Activated naive CD8-positive, alpha-beta T cell treated with anti-CD3 and anti-CD28 coated beads for 36 hours (primary cell): Measurements from ENCODE around the gene DSCAM. TPM values are rescaled to one million over a fixed set of nuclear protein-coding genes. Genes with fewer than 3 reads are reported as not detected.

ENCODE experiments used
- DNase-seq: peaks from one replicate; pipeline ENCODE4 v3.0.0; 2021
- H3K27ac Mint-ChIP-seq: one replicate; pipeline ENCODE4 v1.8.0; 2022; ENCODE audit warnings: mild to moderate bottlenecking, moderate library complexity, mixed read lengths
- H3K27me3 Mint-ChIP-seq: one replicate; pipeline ENCODE4 v1.8.0; 2022; ENCODE audit warnings: mild to moderate bottlenecking, mixed read lengths
- H3K36me3 Mint-ChIP-seq: one replicate; pipeline ENCODE4 v1.8.0; 2021; ENCODE audit warnings: mild to moderate bottlenecking, mixed read lengths
- H3K4me1 Mint-ChIP-seq: one replicate; pipeline ENCODE4 v1.8.0; 2021; ENCODE audit warnings: mixed read lengths
- H3K4me3 Mint-ChIP-seq: one replicate; pipeline ENCODE4 v1.8.0; 2022; ENCODE audit warnings: mild to moderate bottlenecking, moderate library complexity, mixed read lengths
- H3K9me3 Mint-ChIP-seq: one replicate; pipeline ENCODE4 v1.8.0; 2022; ENCODE audit warnings: mixed read lengths
- total RNA-seq, 2 experiments: library from RNA; stranded (reverse); gene quantifications; one replicate each; pipeline ENCODE4 v1.2.3, GENCODE V29; 2021

DSCAM gene
- total RNA-seq, 2 experiments from 2014 or later = not detected

DNA sequence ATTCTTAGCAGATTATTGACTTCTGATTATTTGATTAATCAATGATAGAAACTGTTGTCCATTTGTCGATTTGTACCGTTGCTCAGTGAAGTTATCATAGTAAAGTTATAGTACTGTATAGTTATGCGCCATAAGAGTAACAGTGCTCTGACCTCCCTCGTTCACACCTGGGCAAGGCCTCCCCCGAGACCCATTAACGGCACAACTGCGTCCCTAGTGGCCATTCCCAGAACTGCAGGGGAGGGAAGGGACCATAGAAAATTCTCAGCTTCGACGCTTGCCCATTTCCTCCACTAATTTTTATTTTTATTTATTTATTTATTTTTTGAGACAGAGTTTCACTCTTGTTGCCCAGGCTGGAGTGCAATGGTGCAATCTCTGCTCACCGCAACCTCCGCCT is 334.4 kb downstream of the DSCAM start:
- Mint-ChIP-seq H3K9me3 (no peaks in the 10 kb centered on the region), H3K27ac (no peak overlapping the region), H3K4me3 (no peak overlapping the region), H3K27me3 (peaks cover 3% of the 10 kb centered on the region), H3K4me1 (no peaks in the 10 kb centered on the region), H3K36me3 (no peaks in the 10 kb centered on the region)
- DNase-seq = peak; percentile 3

DNA sequence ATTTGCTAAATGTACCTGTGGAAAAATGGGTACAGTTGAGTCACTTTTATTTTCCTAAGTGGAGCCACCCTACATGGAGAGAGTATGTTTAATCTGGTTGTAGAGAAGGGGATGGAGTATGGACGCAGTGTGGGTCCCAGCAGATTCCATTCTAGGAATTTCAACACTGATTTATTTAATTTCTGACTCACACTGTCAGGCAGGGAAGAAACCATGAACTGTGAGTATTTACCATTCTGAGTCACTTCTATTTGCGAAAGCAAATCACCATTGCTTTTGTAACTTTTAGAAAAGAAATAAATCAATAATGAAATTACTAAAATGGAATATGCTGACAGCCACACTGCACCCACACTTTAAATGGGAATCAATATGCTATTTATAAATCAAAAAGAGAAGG is 339.0 kb downstream of the DSCAM start:
- peaks cover 2% of the 10 kb centered on the region for H3K4me1 Mint-ChIP-seq

DNA sequence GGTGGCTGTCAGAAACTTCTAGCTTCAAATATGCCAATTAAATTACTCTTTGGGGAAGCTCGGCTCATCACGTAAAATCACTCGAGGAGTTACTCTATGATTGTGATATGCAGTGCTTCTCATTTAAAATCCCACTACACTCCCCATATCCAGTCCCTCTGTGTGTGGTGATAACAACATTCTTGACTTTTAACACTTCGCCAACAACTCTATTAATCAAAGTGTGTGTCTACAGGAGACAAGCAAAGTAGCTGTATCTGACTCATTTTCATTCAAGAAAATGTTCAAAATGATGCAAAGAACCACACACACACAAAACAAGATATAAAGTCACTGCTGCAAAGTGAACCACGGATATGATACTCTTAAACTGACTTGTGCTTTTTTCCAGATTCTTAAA is 341.3 kb downstream of the DSCAM start:
- Mint-ChIP-seq H3K4me1 (peaks cover 2% of the 10 kb centered on the region), H3K27me3 (peaks cover 4% of the 10 kb centered on the region), H3K36me3 (no peaks in the 10 kb centered on the region), H3K9me3 (no peaks in the 10 kb centered on the region), H3K4me3 (no peak overlapping the region), H3K27ac (no peak overlapping the region)
- no peak for DNase-seq

More for the DNA sequence above, 339.0 kb downstream of the DSCAM start:
- no peaks in the 10 kb centered on the region for H3K9me3 Mint-ChIP-seq
- no peaks in the 10 kb centered on the region for H3K36me3 Mint-ChIP-seq
- peaks cover 4% of the 10 kb centered on the region for H3K27me3 Mint-ChIP-seq
- no peak overlapping the region for H3K4me3 Mint-ChIP-seq
- no peak overlapping the region for H3K27ac Mint-ChIP-seq
- DNase-seq = no peak

DNA sequence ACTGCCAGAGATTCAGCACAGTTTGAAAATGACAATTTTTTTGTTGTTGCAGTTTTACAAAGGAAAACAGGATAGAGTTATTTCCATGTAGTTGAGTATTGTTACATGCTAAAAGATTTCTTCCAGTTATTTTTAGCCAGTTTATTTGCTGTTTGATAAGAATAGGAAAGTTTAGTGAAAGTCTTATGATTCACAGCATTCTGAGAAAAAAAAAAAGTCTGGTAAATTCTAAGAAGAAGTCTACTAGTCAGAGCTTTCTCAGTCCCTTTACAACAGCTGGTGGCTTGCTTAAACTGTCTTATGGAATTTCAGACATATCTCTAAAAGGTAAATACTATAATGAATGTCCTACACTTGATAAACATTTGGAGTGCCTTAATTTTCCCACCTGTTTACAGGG is 341.7 kb downstream of the DSCAM start:
- no peaks in the 10 kb centered on the region for H3K36me3 Mint-ChIP-seq
- H3K9me3 Mint-ChIP-seq = no peaks in the 10 kb centered on the region
- H3K4me1 Mint-ChIP-seq = peaks cover 2% of the 10 kb centered on the region
- peaks cover 4% of the 10 kb centered on the region for H3K27me3 Mint-ChIP-seq
- H3K27ac Mint-ChIP-seq = no peak overlapping the region
- H3K4me3 Mint-ChIP-seq = no peak overlapping the region
- DNase-seq = no peak

DNA sequence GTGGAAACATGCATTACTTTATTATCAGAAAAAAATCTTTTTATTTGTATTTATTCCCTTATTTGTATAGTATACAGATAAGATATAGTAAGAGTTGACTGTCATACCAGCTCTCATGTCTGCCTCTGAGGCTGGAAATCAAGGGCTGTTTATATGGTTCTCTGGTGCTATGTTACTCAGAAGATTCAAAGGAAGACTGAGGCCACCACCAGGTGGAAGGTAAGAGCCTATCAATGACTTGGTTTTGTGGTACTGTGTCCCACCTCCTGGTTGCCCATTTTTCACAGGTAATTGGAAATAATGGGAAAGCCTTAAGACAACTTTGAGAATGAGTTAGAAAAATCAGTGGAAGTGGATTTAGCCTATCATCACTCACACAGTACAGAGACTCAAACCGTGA is 342.1 kb downstream of the DSCAM start:
- Mint-ChIP-seq H3K4me1 (peaks cover 2% of the 10 kb centered on the region), H3K27ac (no peak overlapping the region), H3K4me3 (no peak overlapping the region), H3K9me3 (no peaks in the 10 kb centered on the region), H3K27me3 (peaks cover 4% of the 10 kb centered on the region), H3K36me3 (no peaks in the 10 kb centered on the region)
- DNase-seq = no peak

DNA sequence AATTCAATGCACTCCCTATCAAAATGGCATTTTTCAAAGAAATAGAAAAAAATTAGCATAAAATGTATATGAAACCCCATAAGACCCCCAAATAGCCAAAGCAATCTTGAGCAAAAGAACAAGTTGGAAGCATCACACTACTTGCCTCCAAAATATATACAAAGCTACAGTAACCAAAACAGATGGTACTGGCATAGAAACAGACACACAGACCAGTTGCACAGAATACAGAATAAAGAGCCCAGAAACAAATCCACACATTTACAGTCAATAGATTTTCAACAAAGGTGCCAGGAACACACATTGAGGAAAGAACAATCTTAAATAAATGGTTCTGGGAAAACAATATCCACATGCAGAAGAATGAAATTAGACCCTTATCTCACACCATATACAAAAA is 350.8 kb downstream of the DSCAM start:
- Mint-ChIP-seq H3K9me3 (peaks cover 22% of the 10 kb centered on the region), H3K4me1 (no peaks in the 10 kb centered on the region), H3K27me3 (peaks cover 6% of the 10 kb centered on the region), H3K27ac (no peak overlapping the region), H3K4me3 (no peak overlapping the region), H3K36me3 (no peaks in the 10 kb centered on the region)
- DNase-seq = no peak

DNA sequence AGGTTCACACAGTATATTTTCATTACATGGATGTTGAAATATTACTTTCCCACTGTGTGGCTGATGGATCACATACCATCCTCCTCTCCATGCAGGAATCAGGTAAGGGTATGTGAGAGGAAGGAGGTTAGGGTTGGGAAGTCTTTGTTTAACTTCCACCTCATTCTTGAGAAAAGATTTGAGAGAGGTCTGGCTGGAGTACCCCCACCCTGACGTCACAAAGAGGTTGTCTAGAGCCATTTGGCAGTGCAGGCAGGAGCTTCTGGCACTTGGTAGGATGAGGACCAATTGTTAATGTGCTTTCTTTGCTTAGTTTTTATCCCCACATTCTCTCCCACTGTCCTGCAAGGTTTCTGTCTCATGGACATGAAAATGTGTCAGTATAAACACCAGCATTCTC is 356.6 kb downstream of the DSCAM start:
- Mint-ChIP-seq H3K4me3 (no peak overlapping the region), H3K36me3 (no peaks in the 10 kb centered on the region), H3K9me3 (peaks cover 23% of the 10 kb centered on the region), H3K27ac (no peak overlapping the region), H3K4me1 (no peaks in the 10 kb centered on the region), H3K27me3 (peaks cover 6% of the 10 kb centered on the region)
- no peak for DNase-seq

DNA sequence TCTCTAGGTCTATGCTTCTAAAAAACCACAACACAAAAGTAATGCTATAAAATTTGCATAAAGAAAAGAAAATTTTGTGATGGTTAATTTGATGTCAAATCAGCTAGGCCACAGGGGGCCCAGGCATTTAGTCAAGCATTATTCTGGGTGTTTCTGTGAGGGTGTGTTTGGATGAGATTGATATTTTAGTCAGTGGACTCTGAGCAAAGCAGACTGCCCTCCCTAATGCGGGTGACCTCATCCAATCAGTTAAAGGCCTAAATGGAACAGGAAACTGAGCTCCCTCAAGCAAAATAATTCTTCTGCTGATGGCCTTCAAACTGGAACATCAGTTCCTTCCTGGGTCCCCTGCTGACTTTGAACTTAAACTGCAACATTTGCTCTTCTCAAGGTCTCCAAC is 358.0 kb downstream of the DSCAM start:
- Mint-ChIP-seq H3K27me3 (peaks cover 3% of the 10 kb centered on the region), H3K4me3 (no peak overlapping the region), H3K4me1 (no peaks in the 10 kb centered on the region), H3K9me3 (peaks cover 19% of the 10 kb centered on the region), H3K27ac (no peak overlapping the region), H3K36me3 (no peaks in the 10 kb centered on the region)
- DNase-seq = no peak

DNA sequence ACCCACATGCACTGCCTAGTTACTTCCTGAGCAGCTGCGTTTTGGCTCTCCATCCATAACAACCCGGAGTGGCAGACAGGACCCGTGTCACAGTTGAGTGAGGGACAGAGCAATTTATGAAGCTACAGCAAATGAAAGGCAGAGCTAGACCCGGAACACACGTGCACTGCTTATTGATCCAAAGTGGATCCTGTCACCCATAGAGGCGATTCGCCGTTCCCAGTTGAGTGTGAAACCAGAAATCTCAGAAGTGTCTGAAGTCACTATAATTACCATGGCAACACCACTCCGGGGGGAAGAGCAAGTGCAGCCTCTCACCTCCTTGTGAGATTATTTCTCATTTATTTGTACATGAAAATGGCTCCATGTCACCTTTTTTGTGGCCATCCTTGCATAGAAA is 365.2 kb downstream of the DSCAM start:
- no peaks in the 10 kb centered on the region for H3K27me3 Mint-ChIP-seq
- H3K9me3 Mint-ChIP-seq = peaks cover 3% of the 10 kb centered on the region
- peaks cover 2% of the 10 kb centered on the region for H3K4me1 Mint-ChIP-seq
- H3K4me3 Mint-ChIP-seq = no peak overlapping the region
- no peak for DNase-seq
- no peak overlapping the region for H3K27ac Mint-ChIP-seq
- no peaks in the 10 kb centered on the region for H3K36me3 Mint-ChIP-seq

DNA sequence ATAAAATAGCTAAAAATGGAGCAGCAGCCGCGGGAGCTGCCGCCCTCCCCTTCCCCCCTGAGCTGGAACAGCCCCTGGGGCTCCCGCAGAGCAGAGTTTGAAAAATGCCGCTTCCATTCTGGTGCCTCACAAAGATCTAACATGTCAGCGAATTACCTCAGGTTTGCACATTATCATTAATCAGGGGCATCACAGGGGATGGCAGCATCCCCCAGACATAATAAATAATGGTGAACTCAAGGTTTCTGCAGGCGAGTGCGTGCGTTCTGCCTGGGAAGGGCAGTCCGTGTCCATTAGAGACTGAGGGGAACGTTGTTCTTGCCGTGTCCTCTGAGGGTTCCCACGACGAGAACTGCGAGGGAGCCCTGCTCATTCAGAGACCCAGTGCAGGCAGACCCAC is 372.4 kb downstream of the DSCAM start:
- Mint-ChIP-seq H3K27ac (no peak overlapping the region), H3K27me3 (peaks cover 5% of the 10 kb centered on the region), H3K4me3 (no peak overlapping the region), H3K36me3 (no peaks in the 10 kb centered on the region), H3K4me1 (peaks cover 2% of the 10 kb centered on the region), H3K9me3 (peaks cover 2% of the 10 kb centered on the region)
- no peak for DNase-seq

DNA sequence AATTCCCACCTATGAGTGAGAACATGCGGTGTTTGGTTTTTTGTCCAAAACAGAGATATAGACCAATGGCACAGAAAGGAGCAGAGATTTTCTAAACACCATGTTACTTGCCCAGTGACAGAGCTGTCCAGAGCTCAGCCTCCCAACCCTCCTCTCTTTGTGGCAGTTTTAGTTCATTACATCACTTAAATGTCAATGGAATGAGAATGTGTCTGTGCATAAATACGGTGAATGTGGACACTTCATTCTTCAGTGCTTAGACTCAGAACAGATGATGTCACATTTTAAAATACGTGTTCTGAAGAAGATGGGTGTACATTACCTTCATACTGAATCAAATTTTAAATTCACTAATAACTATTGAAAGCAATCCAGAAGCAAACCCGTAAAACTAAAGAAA is 374.9 kb downstream of the DSCAM start:
- no peak overlapping the region for H3K4me3 Mint-ChIP-seq
- no peaks in the 10 kb centered on the region for H3K36me3 Mint-ChIP-seq
- peaks cover 5% of the 10 kb centered on the region for H3K27me3 Mint-ChIP-seq
- H3K27ac Mint-ChIP-seq = no peak overlapping the region
- H3K9me3 Mint-ChIP-seq = no peaks in the 10 kb centered on the region
- no peak for DNase-seq
- peaks cover under 1% of the 10 kb centered on the region for H3K4me1 Mint-ChIP-seq

DNA sequence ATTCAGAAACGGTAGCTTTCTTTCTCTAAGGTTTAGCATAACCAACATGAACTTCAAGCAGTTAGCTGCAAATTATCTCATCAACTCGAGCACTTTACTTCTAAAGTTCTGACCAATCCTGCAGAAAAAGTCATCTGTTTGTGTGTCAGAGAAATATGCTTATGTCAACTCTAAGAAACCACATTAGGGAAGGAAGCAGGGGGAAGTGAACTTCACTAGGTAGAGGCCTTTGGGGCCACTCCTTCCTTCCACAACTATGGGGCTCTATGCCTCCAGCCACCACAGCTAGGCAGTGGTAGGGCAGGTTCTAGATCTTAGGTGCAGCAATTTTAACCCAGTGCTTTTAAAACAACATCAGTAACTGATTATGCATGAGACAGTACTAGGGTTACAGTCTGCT is 375.9 kb downstream of the DSCAM start:
- H3K27ac Mint-ChIP-seq = no peak overlapping the region
- H3K36me3 Mint-ChIP-seq = no peaks in the 10 kb centered on the region
- no peaks in the 10 kb centered on the region for H3K27me3 Mint-ChIP-seq
- H3K4me1 Mint-ChIP-seq = no peaks in the 10 kb centered on the region
- H3K4me3 Mint-ChIP-seq = no peak overlapping the region
- H3K9me3 Mint-ChIP-seq = no peaks in the 10 kb centered on the region
- no peak for DNase-seq

DNA sequence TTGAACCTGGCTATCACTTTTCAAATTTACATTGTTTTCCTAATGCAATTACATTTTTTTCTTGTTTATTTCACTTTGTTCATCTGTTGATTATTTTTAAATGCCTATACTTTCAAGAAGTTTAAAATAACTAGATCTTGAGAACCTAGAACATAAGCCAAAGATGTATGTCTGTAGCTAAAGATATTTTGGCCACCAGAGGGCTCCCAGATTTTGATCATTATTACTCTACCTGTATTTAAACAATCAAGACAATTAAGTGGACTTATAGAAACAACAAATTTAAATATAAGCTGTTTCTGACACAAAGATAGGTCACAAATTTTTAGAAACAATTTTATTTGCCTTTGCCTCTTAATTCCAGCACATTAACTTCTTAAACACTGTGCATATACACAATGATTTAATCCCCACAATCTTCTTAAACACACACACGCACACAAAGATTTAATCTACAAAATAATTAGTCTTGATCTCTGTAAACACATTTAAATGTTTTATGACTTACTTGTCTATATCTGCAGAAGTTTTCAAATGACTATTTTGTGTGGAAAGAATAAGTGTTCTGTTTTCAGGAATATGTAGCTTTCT is 380.0 kb downstream of the DSCAM start:
- Mint-ChIP-seq H3K9me3 (no peaks in the 10 kb centered on the region), H3K4me1 (no peaks in the 10 kb centered on the region), H3K27ac (no peak overlapping the region), H3K36me3 (no peaks in the 10 kb centered on the region), H3K4me3 (no peak overlapping the region), H3K27me3 (no peaks in the 10 kb centered on the region)
- DNase-seq = no peak

DNA sequence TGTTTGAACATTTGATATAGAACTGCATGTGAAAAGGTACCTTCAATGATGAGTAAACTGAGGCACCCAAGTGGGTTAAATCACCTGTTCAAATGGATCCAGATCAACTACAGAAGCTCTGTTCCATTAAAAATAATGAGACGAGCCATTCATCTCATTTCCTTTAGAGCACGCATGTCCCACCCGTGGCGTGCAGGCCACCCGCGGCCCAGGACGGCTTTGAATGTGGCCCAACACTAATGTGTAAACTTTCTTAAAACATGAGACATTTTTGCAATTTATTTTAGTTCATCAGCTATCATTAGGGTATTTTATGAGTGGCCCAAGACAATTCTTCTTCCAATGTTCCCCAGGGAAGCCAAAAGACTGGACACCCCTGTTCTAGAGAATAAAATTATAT is 381.6 kb downstream of the DSCAM start:
- DNase-seq = no peak
- Mint-ChIP-seq H3K4me3 (no peak overlapping the region), H3K9me3 (no peaks in the 10 kb centered on the region), H3K27me3 (no peaks in the 10 kb centered on the region), H3K27ac (no peak overlapping the region), H3K4me1 (no peaks in the 10 kb centered on the region), H3K36me3 (no peaks in the 10 kb centered on the region)

DNA sequence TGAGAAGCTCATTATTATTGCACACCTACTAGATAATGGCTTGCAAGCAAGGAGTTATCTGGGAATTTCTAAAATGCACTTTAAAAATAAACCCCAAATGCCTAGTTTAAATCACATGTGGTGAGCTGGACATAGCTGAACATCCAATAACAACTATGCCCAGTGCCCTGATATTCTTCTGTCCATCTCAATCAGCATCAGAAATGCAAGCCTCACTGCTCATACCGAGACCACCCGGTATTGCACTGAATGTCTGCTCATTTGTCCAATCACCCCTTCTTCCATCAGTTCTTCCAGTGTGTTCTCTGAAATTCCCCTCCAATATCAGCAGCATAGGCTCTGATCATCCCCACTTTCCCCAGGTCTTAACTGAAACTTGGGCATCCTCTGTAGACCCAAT is 383.8 kb downstream of the DSCAM start:
- H3K36me3 Mint-ChIP-seq = no peaks in the 10 kb centered on the region
- no peak overlapping the region for H3K4me3 Mint-ChIP-seq
- no peaks in the 10 kb centered on the region for H3K27me3 Mint-ChIP-seq
- no peak overlapping the region for H3K27ac Mint-ChIP-seq
- no peak for DNase-seq
- no peaks in the 10 kb centered on the region for H3K9me3 Mint-ChIP-seq
- no peaks in the 10 kb centered on the region for H3K4me1 Mint-ChIP-seq

DNA sequence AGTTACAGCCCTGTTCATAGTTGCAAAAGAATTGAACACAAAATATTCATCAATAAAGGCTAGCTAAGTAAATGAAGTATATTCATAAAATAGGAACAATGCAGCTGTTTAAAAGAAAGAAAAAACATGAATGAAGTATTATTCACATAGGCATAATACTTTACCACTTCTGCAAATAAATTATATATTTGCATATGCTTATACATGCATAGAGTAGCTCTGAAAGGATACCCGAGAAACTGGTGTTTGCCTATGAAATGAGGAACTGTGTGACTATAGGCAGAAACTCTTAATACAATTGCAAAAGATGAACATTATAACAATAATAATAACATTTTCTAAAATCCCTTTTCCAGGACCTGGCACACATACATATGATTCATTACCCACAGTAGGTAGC is 385.9 kb downstream of the DSCAM start:
- no peak overlapping the region for H3K27ac Mint-ChIP-seq
- H3K9me3 Mint-ChIP-seq = no peaks in the 10 kb centered on the region
- H3K36me3 Mint-ChIP-seq = no peaks in the 10 kb centered on the region
- no peaks in the 10 kb centered on the region for H3K4me1 Mint-ChIP-seq
- no peaks in the 10 kb centered on the region for H3K27me3 Mint-ChIP-seq
- H3K4me3 Mint-ChIP-seq = no peak overlapping the region
- DNase-seq = no peak

DNA sequence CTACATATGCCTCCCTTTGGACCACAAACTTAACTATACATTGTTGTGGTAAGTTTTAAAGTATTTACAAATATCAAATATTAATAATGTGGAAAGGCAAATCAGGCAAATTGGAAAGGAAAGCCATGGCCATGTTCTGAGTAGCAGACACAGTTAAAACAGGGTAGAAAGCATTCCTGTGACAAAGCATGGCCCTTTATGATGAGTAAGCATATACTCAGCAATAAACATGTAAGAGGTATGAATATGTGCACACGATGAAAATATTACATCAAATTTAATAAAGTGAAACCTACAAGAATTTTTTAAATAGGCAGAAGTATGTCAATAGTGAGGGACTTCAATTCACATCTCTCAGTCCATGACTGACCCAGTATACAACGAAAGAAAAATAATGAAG is 389.2 kb downstream of the DSCAM start:
- H3K27ac Mint-ChIP-seq = no peak overlapping the region
- H3K4me3 Mint-ChIP-seq = no peak overlapping the region
- no peaks in the 10 kb centered on the region for H3K4me1 Mint-ChIP-seq
- no peaks in the 10 kb centered on the region for H3K27me3 Mint-ChIP-seq
- no peaks in the 10 kb centered on the region for H3K36me3 Mint-ChIP-seq
- no peak for DNase-seq
- no peaks in the 10 kb centered on the region for H3K9me3 Mint-ChIP-seq
